Stimulated activated effector memory CD8-positive, alpha-beta T cell treated with anti-CD3 and anti-CD28 coated beads, Interleukin-12 subunit alpha, Interleukin-12 subunit beta, amount 100 ng/mL, for 72 hours (primary cell): ENCODE measurements around the gene ATP6V0A4.
"Not testable (repeated sequence)": the region's sequence is repeated elsewhere in the genome, so short reads cannot be mapped to it uniquely, and the experiment has no call there.

ENCODE experiments used
- ATAC-seq: fragments of 150-1000 bp; cut with Tn5 transposase; 2 replicates; pipeline ENCODE4 v1.10.0; 2021
- DNase-seq, 2 donors: peaks; one replicate each; pipeline ENCODE4 v3.0.0; 2021 to 2022; ENCODE audit warnings: low spot score in 2 of 2
- H3K27ac Mint-ChIP-seq: one replicate; pipeline ENCODE4 v1.8.0; 2022; ENCODE audit warnings: mild to moderate bottlenecking, mixed read lengths
- H3K36me3 Mint-ChIP-seq: one replicate; pipeline ENCODE4 v1.8.0; 2022; ENCODE audit warnings: mild to moderate bottlenecking, mixed read lengths
- H3K4me1 Mint-ChIP-seq: one replicate; pipeline ENCODE4 v1.8.0; 2022; ENCODE audit warnings: mixed read lengths
- H3K4me3 Mint-ChIP-seq: one replicate; pipeline ENCODE4 v1.8.0; 2022; ENCODE audit warnings: mild to moderate bottlenecking, mixed read lengths
- H3K9me3 Mint-ChIP-seq: one replicate; pipeline ENCODE4 v1.8.0; 2022; ENCODE audit warnings: mixed read lengths

Gene ATP6V0A4

GRCh38 chr7:138819625-138820024 is 21.6 kb upstream of the ATP6V0A4 start:
- ATAC-seq = no peak
- H3K4me1 Mint-ChIP-seq = no peaks in the 10 kb centered on the region

GRCh38 chr7:138816650-138817049 is 18.7 kb upstream of the ATP6V0A4 start:
- Mint-ChIP-seq H3K36me3 (no peaks in the 10 kb centered on the region), H3K4me1 (no peaks in the 10 kb centered on the region), H3K4me3 (no peak overlapping the region), H3K9me3 (no peaks in the 10 kb centered on the region), H3K27ac (no peak overlapping the region)
- DNase-seq (no peak), ATAC-seq (peak; percentile 68)

More at GRCh38 chr7:138819625-138820024, 21.6 kb upstream of the ATP6V0A4 start:
- Mint-ChIP-seq H3K4me3 (no peak overlapping the region), H3K36me3 (no peaks in the 10 kb centered on the region), H3K9me3 (no peaks in the 10 kb centered on the region), H3K27ac (no peak overlapping the region)
- no peak for DNase-seq

GRCh38 chr7:138814816-138815332 is 16.9 kb upstream of the ATP6V0A4 start:
- no peak overlapping the region for H3K4me3 Mint-ChIP-seq

GRCh38 chr7:138813945-138814344 is 15.9 kb upstream of the ATP6V0A4 start:
- Mint-ChIP-seq H3K9me3 (no peaks in the 10 kb centered on the region), H3K27ac (no peak overlapping the region), H3K36me3 (no peaks in the 10 kb centered on the region), H3K4me3 (no peak overlapping the region), H3K4me1 (no peaks in the 10 kb centered on the region)
- DNase-seq (no peak), ATAC-seq (peak; percentile 83)

More at GRCh38 chr7:138814816-138815332, 16.9 kb upstream of the ATP6V0A4 start:
- Mint-ChIP-seq H3K9me3 (no peaks in the 10 kb centered on the region), H3K36me3 (no peaks in the 10 kb centered on the region), H3K27ac (no peak overlapping the region), H3K4me1 (no peaks in the 10 kb centered on the region)
- DNase-seq (no peak), ATAC-seq (peak; percentile 36)

GRCh38 chr7:138811327-138811726 is 13.3 kb upstream of the ATP6V0A4 start:
- not testable (repeated sequence) for H3K4me3 Mint-ChIP-seq, DNase-seq, H3K36me3 Mint-ChIP-seq, H3K27ac Mint-ChIP-seq, H3K4me1 Mint-ChIP-seq, H3K9me3 Mint-ChIP-seq, ATAC-seq

- no peaks in the 10 kb centered on the region for H3K9me3 Mint-ChIP-seq
- peak overlapping the region; percentile 30 for H3K27ac Mint-ChIP-seq
- ATAC-seq (no peak), DNase-seq (no peak)
- no peaks in the 10 kb centered on the region for H3K4me1 Mint-ChIP-seq
- no peaks in the 10 kb centered on the region for H3K36me3 Mint-ChIP-seq
- H3K4me3 Mint-ChIP-seq = no peak overlapping the region
Measured at GRCh38 chr7:138809346-138809745, 11.3 kb upstream of the ATP6V0A4 start.

- ATAC-seq = peak; percentile 62
- Mint-ChIP-seq H3K9me3 (no peaks in the 10 kb centered on the region), H3K27ac (no peak overlapping the region), H3K36me3 (no peaks in the 10 kb centered on the region), H3K4me1 (no peaks in the 10 kb centered on the region), H3K4me3 (no peak overlapping the region)
- no peak for DNase-seq
Measured at GRCh38 chr7:138804618-138805017, 6.6 kb upstream of the ATP6V0A4 start.

GRCh38 chr7:138802706-138803105 is 4.7 kb upstream of the ATP6V0A4 start:
- ATAC-seq = no peak
- Mint-ChIP-seq H3K4me1 (peaks cover 13% of the 10 kb centered on the region), H3K9me3 (no peaks in the 10 kb centered on the region), H3K36me3 (no peaks in the 10 kb centered on the region), H3K4me3 (no peak overlapping the region), H3K27ac (no peak overlapping the region)
- no peak for DNase-seq

- Mint-ChIP-seq H3K36me3 (no peaks in the 10 kb centered on the region), H3K4me1 (peaks cover 25% of the 10 kb centered on the region), H3K27ac (no peak overlapping the region), H3K9me3 (no peaks in the 10 kb centered on the region), H3K4me3 (no peak overlapping the region)
- DNase-seq = no peak
- no peak for ATAC-seq
Measured at GRCh38 chr7:138801256-138801655, 3.3 kb upstream of the ATP6V0A4 start.

- DNase-seq = no peak
- H3K4me1 Mint-ChIP-seq = peaks cover 25% of the 10 kb centered on the region
- no peak overlapping the region for H3K4me3 Mint-ChIP-seq
- H3K36me3 Mint-ChIP-seq = no peaks in the 10 kb centered on the region
- H3K9me3 Mint-ChIP-seq = no peaks in the 10 kb centered on the region
- H3K27ac Mint-ChIP-seq = no peak overlapping the region
- ATAC-seq = no peak
Measured at GRCh38 chr7:138799336-138800000, 1.5 kb upstream of the ATP6V0A4 start.

- no peaks in the 10 kb centered on the region for H3K9me3 Mint-ChIP-seq
- DNase-seq = no peak
- H3K36me3 Mint-ChIP-seq = no peaks in the 10 kb centered on the region
- H3K27ac Mint-ChIP-seq = no peak overlapping the region
- no peak overlapping the region for H3K4me3 Mint-ChIP-seq
- H3K4me1 Mint-ChIP-seq = peaks cover 25% of the 10 kb centered on the region
- no peak for ATAC-seq
Measured at GRCh38 chr7:138798836-138799235, 840 bp upstream of the ATP6V0A4 start.

GRCh38 chr7:138797046-138797445 is 950 bp downstream of the ATP6V0A4 start:
- H3K27ac Mint-ChIP-seq = peak overlapping the region; percentile 24
- H3K4me3 Mint-ChIP-seq, H3K36me3 Mint-ChIP-seq, ATAC-seq, H3K9me3 Mint-ChIP-seq, DNase-seq: not testable (repeated sequence)
- H3K4me1 Mint-ChIP-seq = peaks cover 25% of the 10 kb centered on the region

- no peak overlapping the region for H3K4me3 Mint-ChIP-seq
- H3K36me3 Mint-ChIP-seq = no peaks in the 10 kb centered on the region
- H3K4me1 Mint-ChIP-seq = peaks cover 25% of the 10 kb centered on the region
- H3K9me3 Mint-ChIP-seq = no peaks in the 10 kb centered on the region
- ATAC-seq = no peak
- H3K27ac Mint-ChIP-seq = peak overlapping the region; percentile 24
- DNase-seq = no peak
Measured at GRCh38 chr7:138796038-138796615, 1.9 kb downstream of the ATP6V0A4 start.

GRCh38 chr7:138785587-138786437 is 12.2 kb downstream of the ATP6V0A4 start:
- Mint-ChIP-seq H3K4me3 (no peak overlapping the region), H3K27ac (peak overlapping the region; percentile 63), H3K36me3 (no peaks in the 10 kb centered on the region), H3K4me1 (peaks cover 7% of the 10 kb centered on the region), H3K9me3 (peaks cover 10% of the 10 kb centered on the region)
- ATAC-seq (no peak), DNase-seq (no peak)

- H3K27ac Mint-ChIP-seq = no peak overlapping the region
- DNase-seq (no peak), ATAC-seq (no peak)
- peaks cover 10% of the 10 kb centered on the region for H3K9me3 Mint-ChIP-seq
- H3K36me3 Mint-ChIP-seq = no peaks in the 10 kb centered on the region
- peaks cover 7% of the 10 kb centered on the region for H3K4me1 Mint-ChIP-seq
- H3K4me3 Mint-ChIP-seq = no peak overlapping the region
Measured at GRCh38 chr7:138784692-138785091, 13.3 kb downstream of the ATP6V0A4 start.
